GM12873 (cell line): ENCODE results near the gene VAX1.

Experiments used
- TF ChIP-seq, protein P1 (sequence below): IDR thresholded peaks from 2 replicates; pipeline ENCODE4 v1.5.1; 2012; ENCODE audit warnings: low read depth, mild to moderate bottlenecking, moderate library complexity, low read length, control low read depth; ENCODE audit not compliant: insufficient read depth; ENCODE audit errors: missing control alignments

Gene VAX1

DNA sequence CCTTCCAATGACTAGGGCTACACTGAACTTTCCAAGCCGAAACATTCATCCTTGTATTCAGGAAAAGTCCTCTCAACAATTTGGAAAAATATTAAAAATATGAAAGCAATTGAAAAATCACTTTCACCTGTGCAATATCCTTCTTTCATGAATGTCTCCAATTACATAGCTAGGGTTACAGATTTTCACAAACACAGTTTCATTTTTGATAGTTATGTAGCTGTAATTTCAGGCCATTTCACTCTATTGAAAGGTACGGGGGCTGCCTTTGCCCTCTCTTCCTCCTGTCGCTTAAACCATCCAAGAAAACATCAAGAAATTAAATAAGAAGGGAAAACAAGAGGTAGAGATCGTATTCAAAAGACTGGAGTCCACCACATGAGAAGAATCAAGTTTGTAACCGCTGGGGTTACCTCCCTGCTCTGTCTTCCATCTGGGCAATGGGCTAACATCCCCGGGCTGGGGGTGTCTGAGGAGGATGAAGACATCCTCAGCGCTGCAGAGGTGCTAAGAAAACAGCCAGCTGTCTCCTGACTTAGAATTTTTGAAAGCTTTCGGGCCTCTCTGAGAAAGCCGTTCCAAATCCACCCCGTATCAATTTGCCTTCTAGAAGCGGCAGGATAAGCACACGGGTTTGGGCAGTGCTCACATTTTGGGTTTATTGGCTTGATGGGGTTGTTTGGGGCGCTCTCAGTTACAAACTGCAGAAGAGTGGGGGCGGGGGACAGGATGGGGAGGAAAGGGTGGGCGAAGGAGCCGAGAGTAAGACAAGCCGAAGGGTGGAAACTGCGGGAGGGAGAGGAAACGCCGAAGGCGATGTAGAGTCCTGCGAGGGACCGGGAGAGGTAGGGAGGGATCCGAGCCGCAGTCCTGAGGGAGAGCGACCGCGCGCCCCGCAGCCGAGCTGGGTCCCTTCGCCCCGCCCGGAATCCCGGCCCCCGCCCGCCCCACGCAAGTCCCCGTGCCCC is 24.3 kb upstream of the VAX1 start:
- TF ChIP-seq, protein P1, sequence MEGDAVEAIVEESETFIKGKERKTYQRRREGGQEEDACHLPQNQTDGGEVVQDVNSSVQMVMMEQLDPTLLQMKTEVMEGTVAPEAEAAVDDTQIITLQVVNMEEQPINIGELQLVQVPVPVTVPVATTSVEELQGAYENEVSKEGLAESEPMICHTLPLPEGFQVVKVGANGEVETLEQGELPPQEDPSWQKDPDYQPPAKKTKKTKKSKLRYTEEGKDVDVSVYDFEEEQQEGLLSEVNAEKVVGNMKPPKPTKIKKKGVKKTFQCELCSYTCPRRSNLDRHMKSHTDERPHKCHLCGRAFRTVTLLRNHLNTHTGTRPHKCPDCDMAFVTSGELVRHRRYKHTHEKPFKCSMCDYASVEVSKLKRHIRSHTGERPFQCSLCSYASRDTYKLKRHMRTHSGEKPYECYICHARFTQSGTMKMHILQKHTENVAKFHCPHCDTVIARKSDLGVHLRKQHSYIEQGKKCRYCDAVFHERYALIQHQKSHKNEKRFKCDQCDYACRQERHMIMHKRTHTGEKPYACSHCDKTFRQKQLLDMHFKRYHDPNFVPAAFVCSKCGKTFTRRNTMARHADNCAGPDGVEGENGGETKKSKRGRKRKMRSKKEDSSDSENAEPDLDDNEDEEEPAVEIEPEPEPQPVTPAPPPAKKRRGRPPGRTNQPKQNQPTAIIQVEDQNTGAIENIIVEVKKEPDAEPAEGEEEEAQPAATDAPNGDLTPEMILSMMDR = no peak

DNA sequence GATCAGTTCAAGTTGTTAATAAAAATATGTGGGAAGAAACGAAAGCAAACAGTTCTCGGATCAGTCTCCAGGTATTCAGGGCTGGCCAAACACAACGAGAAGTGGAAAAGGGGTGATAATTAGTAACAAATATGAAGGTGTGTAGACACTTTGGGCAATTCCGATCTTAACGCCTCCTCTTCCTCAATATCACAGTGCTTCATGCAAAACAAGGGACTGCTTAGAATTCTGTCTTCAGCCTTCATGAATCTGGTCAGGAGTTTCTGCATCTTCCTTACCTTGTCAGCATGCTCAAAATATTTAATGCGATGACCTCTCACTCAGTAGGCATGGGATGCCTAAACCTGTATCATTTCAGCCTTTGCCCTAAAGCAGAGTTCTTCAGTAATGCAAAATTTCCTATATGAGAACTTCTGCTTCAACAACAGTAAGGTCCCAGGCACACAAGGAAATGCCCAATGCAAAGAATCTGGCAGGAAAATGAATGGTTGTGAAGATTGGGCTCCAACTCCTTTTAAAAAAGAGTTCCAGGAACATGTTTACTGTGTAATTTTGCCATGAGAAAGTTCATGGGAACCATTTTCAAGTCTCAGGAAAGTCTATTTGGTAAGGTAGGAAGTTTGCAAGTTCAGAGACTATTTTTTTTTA is 23.4 kb upstream of the VAX1 start:
- TF ChIP-seq, protein P1 = no peak

DNA sequence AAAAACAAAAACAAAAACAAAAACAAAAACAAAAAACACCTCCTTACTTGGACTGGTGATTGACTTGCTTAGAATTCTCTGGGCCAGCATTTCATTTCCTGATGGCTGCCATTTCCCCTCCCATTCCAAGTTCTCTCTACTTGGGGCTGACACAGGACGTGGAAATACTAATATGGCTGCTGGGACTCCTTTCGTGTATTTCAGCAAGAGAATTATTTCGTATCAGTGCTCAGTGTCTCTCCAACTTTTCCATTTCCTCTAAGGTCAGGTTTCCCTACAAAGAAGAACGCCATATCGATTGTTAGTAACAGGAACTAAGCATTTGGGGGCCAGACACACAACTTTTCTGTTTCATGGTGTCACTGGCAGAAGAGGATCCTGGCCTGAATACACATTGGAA is 22.5 kb upstream of the VAX1 start:
- TF ChIP-seq, protein P1 = no peak

DNA sequence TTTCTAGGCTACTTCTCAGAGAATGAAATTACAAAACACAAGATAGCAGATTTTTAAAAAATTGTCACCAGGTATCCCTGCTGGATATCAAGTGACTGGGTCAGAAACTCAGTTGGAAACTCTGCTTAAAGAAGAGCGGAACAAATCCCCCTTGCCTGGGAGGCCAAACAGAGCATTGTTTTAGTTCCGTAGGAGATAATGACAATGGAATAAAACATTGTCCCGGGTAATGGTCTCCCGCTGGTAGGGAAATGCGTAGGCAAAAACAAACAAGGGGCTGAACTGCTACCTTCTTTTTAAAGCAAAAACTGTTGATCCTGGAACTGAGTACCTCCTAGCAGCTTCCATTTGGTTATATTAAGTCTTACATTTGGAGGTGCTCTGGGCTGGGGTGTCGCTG is 21.3 kb upstream of the VAX1 start:
- TF ChIP-seq, protein P1 = no peak

DNA sequence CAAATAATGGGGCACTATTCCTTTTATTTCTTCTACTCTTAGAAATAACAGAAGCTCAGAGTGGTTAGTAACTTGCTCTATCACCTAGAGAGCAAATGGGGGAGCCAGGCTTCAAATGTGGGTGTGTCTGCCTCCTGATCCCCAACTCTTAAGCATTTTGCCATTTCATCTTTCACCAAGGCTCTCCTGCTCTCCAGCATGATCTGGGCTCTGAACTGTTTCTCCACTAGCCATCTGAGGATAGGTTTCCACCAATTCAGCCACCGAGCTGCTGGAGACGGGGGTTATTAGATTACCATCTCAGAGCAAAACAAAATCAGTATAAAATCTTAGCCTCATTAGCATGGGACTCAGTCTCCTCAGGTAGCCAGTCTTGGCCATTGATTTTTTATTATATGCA is 20.2 kb upstream of the VAX1 start:
- TF ChIP-seq, protein P1 = no peak

DNA sequence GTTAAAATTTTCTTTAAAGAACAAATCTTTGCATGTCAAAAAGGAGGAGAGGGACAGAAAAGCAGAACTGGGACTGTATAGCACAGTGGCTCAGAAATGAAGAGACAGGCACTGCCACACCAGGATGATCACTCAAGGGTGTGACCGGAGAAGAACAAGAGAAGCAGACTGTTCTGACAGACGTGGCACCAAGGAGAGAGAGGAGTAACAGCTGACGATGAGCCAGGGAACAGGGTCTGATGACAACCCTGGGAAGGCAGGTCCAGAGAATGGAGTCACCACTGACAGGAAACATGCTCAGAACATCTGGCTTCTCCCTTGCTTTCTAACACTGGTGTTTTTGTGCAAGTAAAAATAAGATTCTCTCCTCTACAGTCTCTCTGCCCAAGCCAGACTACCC is 14.6 kb upstream of the VAX1 start:
- TF ChIP-seq, protein P1 = no peak

DNA sequence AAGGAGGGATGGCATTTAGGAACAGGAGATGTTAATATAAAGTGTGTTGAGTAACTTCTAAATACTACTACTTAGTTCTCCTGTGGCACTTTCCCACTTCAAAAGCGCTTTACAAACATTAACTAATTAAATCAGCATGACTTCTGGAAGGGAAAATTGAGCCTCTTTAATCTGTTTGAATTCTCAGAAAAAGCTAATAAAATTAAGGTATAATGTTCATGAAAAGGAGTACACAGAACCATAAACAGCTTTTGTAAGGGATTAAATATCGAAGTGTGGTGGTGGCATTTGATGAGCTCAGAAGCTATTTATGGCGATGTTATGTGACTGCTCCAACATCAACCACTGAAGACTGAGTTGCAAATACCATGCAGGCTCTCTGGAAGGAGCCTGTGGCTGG is 10.2 kb upstream of the VAX1 start:
- TF ChIP-seq, protein P1 = no peak
